Measurements from ENCODE around the gene CCDC141. TPM values are rescaled to one million over a fixed set of nuclear protein-coding genes. Genes with fewer than 3 reads are reported as not detected.

Gene CCDC141
- total and polyA plus RNA-seq, 2 donors (not counting 3 experiments of a cell fraction or from before 2014, with no cell fraction given) = not detected

GRCh38 chr2:178799305-178799704 lies 250.6 kb downstream of the CCDC141 start:
- Histone ChIP-seq H3K79me2 (ENCODE audit: control insufficient read depth, insufficient read depth, low read length) (no peaks in the 10 kb centered on the region), H4K20me1 (replicated peaks; ENCODE audit: control insufficient read depth, extremely low read depth, insufficient read depth, low read length) (no peaks in the 10 kb centered on the region), H3K27me3 (ENCODE audit: control insufficient read depth in 2 of 2, insufficient read depth in 2 of 2, low read length in 2 of 2) (no peaks in the 10 kb centered on the region), H3K9me1 (replicated peaks; ENCODE audit: control insufficient read depth, extremely low read depth, insufficient read depth, low read length) (no peaks in the 10 kb centered on the region), H3K27ac (ENCODE audit: insufficient read depth, low read depth, low read length) (no peak overlapping the region), H3K9me3 (replicated peaks; ENCODE audit: control insufficient read depth, insufficient read depth, low read length) (no peaks in the 10 kb centered on the region), H2AFZ (ENCODE audit: low read depth, low read length) (no peak overlapping the region), H3K4me1 (ENCODE audit: control insufficient read depth, extremely low read depth, insufficient read depth, low read length) (no peaks in the 10 kb centered on the region), H3K4me3 (replicated peaks in 1 of 3; ENCODE audit: insufficient read depth in 1 of 3, low read depth in 1 of 3, low read length in 3 of 3) (no peak overlapping the region), H3K4me2 (ENCODE audit: insufficient read depth, low read length) (no peak overlapping the region), H3K36me3 (ENCODE audit: control insufficient read depth in 2 of 2, extremely low read depth in 1 of 2, insufficient read depth in 2 of 2, low read length in 2 of 2) (no peaks in the 10 kb centered on the region), H3K9ac (replicated peaks; ENCODE audit: extremely low read depth, insufficient read depth, low read length) (no peak overlapping the region)
- TF ChIP-seq MAX (IDR thresholded peaks at IDR 0.05; ENCODE audit: insufficient read depth, insufficient read length) (no peak), CTCF (IDR thresholded peaks at IDR 0.05; ENCODE audit: extremely low read depth in 1 of 2, insufficient read depth in 1 of 2, low read depth in 1 of 2, low read length in 2 of 2) (no peak), MYC (IDR thresholded peaks at IDR 0.05; ENCODE audit: low read depth, low read length) (no peak), POLR2AphosphoS5 (IDR thresholded peaks at IDR 0.05; ENCODE audit: insufficient read depth, low read depth, low read length) (no peak), POLR2A (IDR thresholded peaks at IDR 0.05; ENCODE audit: low read depth, low read length) (no peak), FOS (IDR thresholded peaks at IDR 0.05; ENCODE audit: borderline replicate concordance, insufficient read depth, low read length) (no peak), EZH2 (IDR thresholded peaks at IDR 0.05; ENCODE audit: borderline replicate concordance, low read depth, low read length, severe bottlenecking) (no peak), GATA2 (IDR thresholded peaks at IDR 0.05; ENCODE audit: insufficient read depth, insufficient read length, low read depth, low read length) (no peak), JUN (IDR thresholded peaks at IDR 0.05; ENCODE audit: borderline replicate concordance, insufficient read depth, insufficient read length, low read depth) (no peak)
- BruUV-seq (replicated peaks) = no TSS peak
- no peak for FAIRE-seq
- intact Hi-C loops (cut with micrococcal nuclease) (loop anchor here (5.0 kb wide), 1 partner anchor 418 kb away; no protein-coding TSS in a partner anchor), dilution Hi-C loops (cut with MboI; ENCODE audit: extremely low pct_ligation_motif_present, low sequenced_read_pairs) (no loop called here)
- DNase-seq (ENCODE audit: low read depth, low spot score) = no peak
- ChIA-PET CTCF (interaction anchor here (1.4 to 5.9 kb wide), 3 partner anchors 92 to 112 kb away, joined by 4 to 94 read pairs (median 6); no protein-coding TSS in a partner anchor), POLR2A (no interaction called here)

Measured in endothelial cell of umbilical vein (primary cell).